ENCODE results near the gene TRAF1.

DNA sequence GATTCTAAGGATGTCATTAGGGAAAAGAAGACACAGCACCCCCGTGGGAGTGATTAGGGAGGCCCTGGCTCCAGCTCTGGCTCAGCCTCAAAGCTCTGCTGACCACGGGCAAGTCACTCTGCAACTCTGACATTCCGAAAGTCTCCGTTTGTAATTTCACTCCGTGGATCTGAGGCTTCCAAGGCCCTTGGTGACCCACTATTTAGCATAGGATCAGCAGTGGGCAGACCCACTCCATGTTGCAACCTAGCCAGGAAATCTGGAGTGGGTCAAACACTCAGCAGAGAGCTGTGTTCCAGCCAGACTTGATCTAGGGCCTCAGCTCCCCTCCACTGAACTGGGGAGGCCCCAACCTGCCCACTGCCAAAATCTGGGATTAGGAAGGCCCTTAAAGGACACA is 61.4 kb downstream of the TRAF1 start:
- TF ChIP-seq, protein P1, sequence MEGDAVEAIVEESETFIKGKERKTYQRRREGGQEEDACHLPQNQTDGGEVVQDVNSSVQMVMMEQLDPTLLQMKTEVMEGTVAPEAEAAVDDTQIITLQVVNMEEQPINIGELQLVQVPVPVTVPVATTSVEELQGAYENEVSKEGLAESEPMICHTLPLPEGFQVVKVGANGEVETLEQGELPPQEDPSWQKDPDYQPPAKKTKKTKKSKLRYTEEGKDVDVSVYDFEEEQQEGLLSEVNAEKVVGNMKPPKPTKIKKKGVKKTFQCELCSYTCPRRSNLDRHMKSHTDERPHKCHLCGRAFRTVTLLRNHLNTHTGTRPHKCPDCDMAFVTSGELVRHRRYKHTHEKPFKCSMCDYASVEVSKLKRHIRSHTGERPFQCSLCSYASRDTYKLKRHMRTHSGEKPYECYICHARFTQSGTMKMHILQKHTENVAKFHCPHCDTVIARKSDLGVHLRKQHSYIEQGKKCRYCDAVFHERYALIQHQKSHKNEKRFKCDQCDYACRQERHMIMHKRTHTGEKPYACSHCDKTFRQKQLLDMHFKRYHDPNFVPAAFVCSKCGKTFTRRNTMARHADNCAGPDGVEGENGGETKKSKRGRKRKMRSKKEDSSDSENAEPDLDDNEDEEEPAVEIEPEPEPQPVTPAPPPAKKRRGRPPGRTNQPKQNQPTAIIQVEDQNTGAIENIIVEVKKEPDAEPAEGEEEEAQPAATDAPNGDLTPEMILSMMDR (IDR thresholded peaks at IDR 0.05): no peak
- TF ChIP-seq POLR2A (IDR thresholded peaks at IDR 0.05): no peak
